ENCODE measurements around the gene SLC35G4. TPM values are rescaled to one million over a fixed set of nuclear protein-coding genes. Genes with fewer than 3 reads are reported as not detected.

Gene SLC35G4
- total RNA-seq, 1 experiment from 2014 or later: not detected

DNA sequence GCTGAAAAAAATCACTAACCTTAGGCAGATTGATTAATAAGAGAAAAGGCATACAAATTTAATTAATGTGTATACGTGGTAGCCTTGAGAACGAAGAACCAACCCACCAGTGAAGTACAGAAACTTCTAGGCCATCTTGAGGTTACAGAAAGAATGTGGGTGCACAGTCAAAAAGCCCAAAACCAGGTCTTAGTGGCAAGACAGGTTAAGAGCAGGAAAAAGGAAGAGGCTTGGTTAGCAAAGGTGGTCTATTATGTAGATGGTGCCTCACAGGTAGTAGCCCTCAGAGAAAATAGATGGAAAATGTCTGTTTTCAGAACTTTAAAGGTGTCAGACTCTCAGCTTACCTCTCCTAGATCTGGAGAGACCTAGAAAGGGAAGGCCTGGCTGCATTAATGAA lies 22.0 kb upstream of the SLC35G4 start:
- no peak overlapping the region for H3K23ac ChIP-seq (ENCODE audit: insufficient read length, low read depth, low read length)
- no peak overlapping the region for H2BK12ac ChIP-seq (ENCODE audit: insufficient read length, low read depth, low read length)
- no peak overlapping the region for H2BK20ac ChIP-seq (ENCODE audit: low read depth, low read length, poor library complexity, severe bottlenecking)
- DNase-seq: no peak
- no peak overlapping the region for H3K4ac ChIP-seq (ENCODE audit: low read depth, low read length)
- H3K27me3 ChIP-seq (ENCODE audit: insufficient read depth, low read length): no peaks in the 10 kb centered on the region
- H3K18ac ChIP-seq (ENCODE audit: insufficient read length, low read depth, low read length): no peak overlapping the region
- peaks cover 0 to 17% (median 3%) of the 10 kb centered on the region in 3 experiments; a peak in 5 of 7 replicates for H3K36me3 Mint-ChIP-seq (ENCODE audit: insufficient read depth in 1 of 3, low read depth in 3 of 3)
- H2BK5ac ChIP-seq (ENCODE audit: insufficient read length, low read length): no peak overlapping the region
- H4K5ac ChIP-seq (ENCODE audit: insufficient read length, low read depth, low read length): no peak overlapping the region
- H3T11ph ChIP-seq (ENCODE audit: low read length): no peak overlapping the region
- WGBS (ENCODE audit: extremely low coverage, insufficient read length, low lambda C conversion rate): no CpG with 5 or more reads among the region's 2 CpGs
- H2AK5ac ChIP-seq (ENCODE audit: insufficient read length, low read length): no peak overlapping the region
- no peak overlapping the region for H2AFZ ChIP-seq (ENCODE audit: low read length)
- H3K79me2 ChIP-seq (ENCODE audit: insufficient read depth, low read length): no peaks in the 10 kb centered on the region
- no peaks in the 10 kb centered on the region for H3K9me3 ChIP-seq (ENCODE audit: control insufficient read depth, low read depth, low read length)
- H3K4me1 ChIP-seq (ENCODE audit: insufficient read depth, low read length): no peaks in the 10 kb centered on the region
- TF ChIP-seq, protein P1, sequence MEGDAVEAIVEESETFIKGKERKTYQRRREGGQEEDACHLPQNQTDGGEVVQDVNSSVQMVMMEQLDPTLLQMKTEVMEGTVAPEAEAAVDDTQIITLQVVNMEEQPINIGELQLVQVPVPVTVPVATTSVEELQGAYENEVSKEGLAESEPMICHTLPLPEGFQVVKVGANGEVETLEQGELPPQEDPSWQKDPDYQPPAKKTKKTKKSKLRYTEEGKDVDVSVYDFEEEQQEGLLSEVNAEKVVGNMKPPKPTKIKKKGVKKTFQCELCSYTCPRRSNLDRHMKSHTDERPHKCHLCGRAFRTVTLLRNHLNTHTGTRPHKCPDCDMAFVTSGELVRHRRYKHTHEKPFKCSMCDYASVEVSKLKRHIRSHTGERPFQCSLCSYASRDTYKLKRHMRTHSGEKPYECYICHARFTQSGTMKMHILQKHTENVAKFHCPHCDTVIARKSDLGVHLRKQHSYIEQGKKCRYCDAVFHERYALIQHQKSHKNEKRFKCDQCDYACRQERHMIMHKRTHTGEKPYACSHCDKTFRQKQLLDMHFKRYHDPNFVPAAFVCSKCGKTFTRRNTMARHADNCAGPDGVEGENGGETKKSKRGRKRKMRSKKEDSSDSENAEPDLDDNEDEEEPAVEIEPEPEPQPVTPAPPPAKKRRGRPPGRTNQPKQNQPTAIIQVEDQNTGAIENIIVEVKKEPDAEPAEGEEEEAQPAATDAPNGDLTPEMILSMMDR (conservative IDR thresholded peaks at IDR 0.05): no peak
- H2BK15ac ChIP-seq (ENCODE audit: low read depth, low read length): no peak overlapping the region
- no peak overlapping the region for H4K8ac ChIP-seq (replicated peaks; ENCODE audit: insufficient read length, low read depth, low read length)
- H4K91ac ChIP-seq (ENCODE audit: insufficient read length, low read depth, low read length): no peak overlapping the region
- no peaks in the 10 kb centered on the region for H3K27me3 Mint-ChIP-seq (ENCODE audit: low read depth)
- no peak overlapping the region for H3K14ac ChIP-seq (ENCODE audit: insufficient read depth, low read length)
- H3K79me1 ChIP-seq (ENCODE audit: insufficient read depth, low read depth, low read length, poor library complexity, severe bottlenecking): no peaks in the 10 kb centered on the region
- H3K4me1 Mint-ChIP-seq: peaks cover 13 to 20% of the 10 kb centered on the region in 2 experiments
- no peaks in the 10 kb centered on the region for H3K23me2 ChIP-seq (ENCODE audit: insufficient read length, low read depth, low read length, poor library complexity, severe bottlenecking)
- H3K4me2 ChIP-seq (ENCODE audit: insufficient read depth, insufficient read length, low read length): no peak overlapping the region
- no peak overlapping the region for H3K9ac ChIP-seq (ENCODE audit: extremely low read depth, insufficient read length, low read length)
- no peak overlapping the region; a peak in 1 of 7 replicates for H3K27ac Mint-ChIP-seq
- H3K27ac ChIP-seq (ENCODE audit: insufficient read length, low read depth, low read length): no peak overlapping the region
- no peak overlapping the region for H2BK120ac ChIP-seq (ENCODE audit: low read depth, low read length, poor library complexity, severe bottlenecking)
- no peaks in the 10 kb centered on the region for H4K20me1 ChIP-seq (ENCODE audit: control insufficient read depth, insufficient read depth, insufficient read length)
- H3K4me3 Mint-ChIP-seq: no peak overlapping the region
- H3K56ac ChIP-seq (ENCODE audit: insufficient read length, low read depth, low read length): no peak overlapping the region
- H3K9me3 Mint-ChIP-seq: peaks cover 13 to 21% of the 10 kb centered on the region in 2 experiments; a peak in 4 of 5 replicates
